Left colon (tissue), 2 donors: ENCODE measurements around the gene ISM1. TPM values are rescaled to one million over a fixed set of nuclear protein-coding genes. Genes with fewer than 3 reads are reported as not detected.

Experiments used
- total RNA-seq, 2 donors: library from RNA; stranded (reverse); fragmentation: NEBNext Ultra II Directional; extraction: Animal tissue kit (Norgen Biotek cat#: 25700); gene quantifications; one replicate each; pipeline ENCODE4 v1.2.1, GENCODE V29; 2021
- donor health status: DM: no; HTN: no; CAD: no.
- donor health status: DM: yes; HTN: yes; CAD: no.

The ISM1 gene
- total RNA-seq, 2 donors from 2014 or later = 0.18 to 0.25 TPM

Other genes with a start within 250 kb of the ISM1 start
- gene SPTLC3, start 212.3 kb upstream of the ISM1 start, total RNA-seq = 1 to 10 TPM; 6.6 to 9.7 TPM